Endothelial cell of umbilical vein (primary cell): ENCODE measurements around the gene SCTR. TPM values are rescaled to one million over a fixed set of nuclear protein-coding genes. Genes with fewer than 3 reads are reported as not detected.

Experiments
- BruUV-seq: library from RNA; stranded (reverse); fragments of 400-500 nt; replicated peaks from 2 replicates; lab custom pipeline; 2021; lab: Mats Ljungman, UMichigan
- CTCF ChIA-PET: fragments of 300-600, 350-600 bp; sonication (Branson Sonifier 250); formaldehyde crosslinking; loops from one replicate; lab custom pipeline; 2021; ENCODE audit warnings: antibody characterized with exemption, inconsistent platforms; lab: Charles Lee
- POLR2A ChIA-PET: fragments of 300-600, 350-600 bp; sonication (Branson Sonifier 250); formaldehyde crosslinking; loops from one replicate; lab custom pipeline; 2021; ENCODE audit warnings: antibody characterized with exemption, inconsistent platforms; lab: Charles Lee
- DNase-seq: peaks from one replicate; pipeline ENCODE4 v3.0.0-alpha.2; 2011; ENCODE audit warnings: low read depth, low spot score
- FAIRE-seq: peaks from 2 replicates; lab custom pipeline; 2011; peaks lifted over from hg19 to GRCh38; lab: Jason Lieb, UNC
- H2AFZ ChIP-seq: 2 replicates; pipeline ENCODE4 v1.6.0; 2012; ENCODE audit warnings: low read depth, low read length, control low read depth, inconsistent platforms
- H3K27ac ChIP-seq: 2 replicates; pipeline ENCODE4 v1.5.1; 2011; ENCODE audit warnings: low read depth, mild to moderate bottlenecking, control low read depth, low read length, moderate library complexity; ENCODE audit not compliant: insufficient read depth
- H3K27me3 ChIP-seq, 2 experiments: 2 replicates each; pipeline versions ENCODE4 v1.6.0 to v1.6.1; 2011; ENCODE audit warnings: low read length in 2 of 2, mixed read lengths in 1 of 2; ENCODE audit not compliant: control insufficient read depth in 2 of 2, insufficient read depth in 2 of 2
- H3K36me3 ChIP-seq, 2 experiments: 2 replicates in 1 of 2; 3 replicates in 1 of 2; pipeline ENCODE4 v1.5.1; 2011; ENCODE audit warnings: low read length in 2 of 2, mild to moderate bottlenecking in 1 of 2, moderate library complexity in 1 of 2; ENCODE audit not compliant: control insufficient read depth in 2 of 2, insufficient read depth in 2 of 2; ENCODE audit errors: extremely low read depth in 1 of 2
- H3K4me1 ChIP-seq: 3 replicates; pipeline ENCODE4 v1.5.1; 2011; ENCODE audit warnings: mild to moderate bottlenecking, low read length; ENCODE audit not compliant: control insufficient read depth, insufficient read depth; ENCODE audit errors: extremely low read depth
- H3K4me2 ChIP-seq: 2 replicates; pipeline ENCODE4 v1.6.1; 2011; ENCODE audit warnings: low read length, control low read depth, mixed read lengths; ENCODE audit not compliant: insufficient read depth
- H3K4me3 ChIP-seq, 3 experiments: fragments of 200-600 bp in 1 of 3; sonication (generic), shearing (Covaris generic) in 1 of 3; replicated peaks in 1 of 3; 2 replicates each; pipeline ENCODE4 v1.5.1; 2011 to 2016; ENCODE audit warnings: control low read depth in 3 of 3, low read length in 3 of 3, mild to moderate bottlenecking in 2 of 3, inconsistent platforms in 1 of 3, low read depth in 1 of 3, moderate library complexity in 1 of 3; ENCODE audit not compliant: insufficient read depth in 1 of 3
- H3K79me2 ChIP-seq: 2 replicates; pipeline ENCODE4 v1.6.0; 2012; ENCODE audit warnings: low read length, inconsistent platforms; ENCODE audit not compliant: control insufficient read depth, insufficient read depth
- H3K9ac ChIP-seq: replicated peaks from 2 replicates; pipeline ENCODE3; 2011; ENCODE audit warnings: low read length, control low read depth; ENCODE audit not compliant: insufficient read depth; ENCODE audit errors: extremely low read depth
- H3K9me1 ChIP-seq: replicated peaks from 3 replicates; pipeline ENCODE4 v1.6.0; 2011; ENCODE audit warnings: mild to moderate bottlenecking, low read length; ENCODE audit not compliant: control insufficient read depth, insufficient read depth; ENCODE audit errors: extremely low read depth
- H3K9me3 ChIP-seq: replicated peaks from 2 replicates; pipeline ENCODE4 v1.5.1; 2012; ENCODE audit warnings: low read length, inconsistent platforms; ENCODE audit not compliant: control insufficient read depth, insufficient read depth
- H4K20me1 ChIP-seq: replicated peaks from 2 replicates; pipeline ENCODE3; 2011; ENCODE audit warnings: mild to moderate bottlenecking, low read length; ENCODE audit not compliant: control insufficient read depth, insufficient read depth; ENCODE audit errors: extremely low read depth
- EZH2 ChIP-seq: IDR thresholded peaks from 2 replicates; pipeline ENCODE4 v1.6.1; 2012; ENCODE audit warnings: borderline replicate concordance, low read depth, mild to moderate bottlenecking, moderate library complexity, low read length, inconsistent platforms; ENCODE audit not compliant: severe bottlenecking
- FOS ChIP-seq: IDR thresholded peaks from 2 replicates; pipeline ENCODE4 v1.6.1; 2011; ENCODE audit warnings: mild to moderate bottlenecking, low read length, moderate library complexity, borderline replicate concordance; ENCODE audit not compliant: insufficient read depth
- GATA2 ChIP-seq: IDR thresholded peaks from 2 replicates; pipeline ENCODE4 v1.7.0; 2011; ENCODE audit warnings: low read depth, mild to moderate bottlenecking, moderate library complexity, mixed read lengths, low read length; ENCODE audit not compliant: insufficient read length, insufficient read depth
- JUN ChIP-seq: IDR thresholded peaks from 2 replicates; pipeline ENCODE4 v1.6.1; 2011; ENCODE audit warnings: borderline replicate concordance, low read depth; ENCODE audit not compliant: insufficient read length, insufficient read depth
- MYC ChIP-seq: IDR thresholded peaks from one replicate; pipeline ENCODE4 v1.6.1; 2011; ENCODE audit warnings: mild to moderate bottlenecking, low read depth, low read length
- POLR2A ChIP-seq: IDR thresholded peaks from 2 replicates; pipeline ENCODE4 v1.6.1; 2012; ENCODE audit warnings: low read depth, mild to moderate bottlenecking, control low read depth, low read length
- POLR2AphosphoS5 ChIP-seq: IDR thresholded peaks from 2 replicates; pipeline ENCODE4 v1.6.1; 2012; ENCODE audit warnings: low read depth, mild to moderate bottlenecking, control low read depth, low read length, moderate library complexity; ENCODE audit not compliant: insufficient read depth
- dilution Hi-C: fragments of 300-500 bp; cut with MboI; formaldehyde crosslinking; loops from one replicate; pipeline ENCODE4 v1.15.0; 2019; ENCODE audit warnings: low sequenced_read_pairs; ENCODE audit not compliant: extremely low pct_ligation_motif_present
- intact Hi-C: fragments of 100-400 bp; cut with micrococcal nuclease; formaldehyde crosslinking; loops from one replicate; pipeline ENCODE4 v1.10.0; 2022
- polyA plus RNA-seq, 4 experiments: library from polyadenylated mRNA; depleted of rRNA in 3 of 4; stranded (reverse) in 3 of 4; unstranded in 1 of 4; fragments of >200 nt; gene quantifications; 2 replicates each; pipeline versions ENCODE4 v1.2.1 to v1.2.3, GENCODE V29; 2011 to 2012; ENCODE audit warnings: missing spikeins in 1 of 4
- total RNA-seq: library from RNA; stranded (reverse); gene quantifications from 2 replicates; pipeline ENCODE4 v1.2.3, GENCODE V29; 2021
- TF ChIP-seq, protein P1 (sequence below): IDR thresholded peaks from 2 replicates; pipeline ENCODE4 v1.6.1; 2011; ENCODE audit not compliant: insufficient read depth, insufficient read length
- TF ChIP-seq, protein P2 (sequence below), 2 donors: IDR thresholded peaks; 1 replicate in 1 of 2; 2 replicates in 1 of 2; pipeline ENCODE4 v1.5.1; 2011; ENCODE audit warnings: low read length in 2 of 2, mild to moderate bottlenecking in 2 of 2, moderate library complexity in 2 of 2, control low read depth in 1 of 2, inconsistent platforms in 1 of 2, low read depth in 1 of 2; ENCODE audit not compliant: insufficient read depth in 1 of 2; ENCODE audit errors: extremely low read depth in 1 of 2

SCTR gene
- total and polyA plus RNA-seq, 2 donors (not counting 3 experiments of a cell fraction or from before 2014, with no cell fraction given) = not detected

DNA sequence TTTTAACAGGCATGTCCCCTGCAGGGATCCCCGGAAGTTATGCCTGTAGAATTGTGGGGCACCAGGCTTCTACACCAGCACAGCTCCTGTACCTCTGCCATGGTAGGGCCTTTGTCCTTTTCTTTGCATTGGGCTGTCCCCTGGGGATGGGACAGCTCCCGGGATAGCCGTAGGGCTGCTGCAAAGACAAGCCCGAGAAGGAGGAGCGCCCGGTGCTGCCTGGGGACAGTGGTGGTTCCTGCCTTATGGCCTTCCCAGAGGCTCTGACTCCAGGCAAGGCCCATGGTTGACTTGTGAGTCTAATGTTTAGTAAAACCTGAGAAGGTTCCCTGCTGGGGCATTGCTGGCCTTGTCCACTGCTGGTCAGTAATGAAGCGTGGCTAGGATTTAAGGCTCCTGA is 61.7 kb downstream of the SCTR start:
- H3K79me2 ChIP-seq = no peaks in the 10 kb centered on the region
- ChIA-PET CTCF (no interaction called here), POLR2A (no interaction called here)
- no peaks in the 10 kb centered on the region for H3K27me3 ChIP-seq
- dilution Hi-C loops = no loop called here
- intact Hi-C loops = no loop called here
- H3K36me3 ChIP-seq = no peaks in the 10 kb centered on the region
- no peak overlapping the region for H3K9ac ChIP-seq
- no peak for TF ChIP-seq EZH2
- no peak for TF ChIP-seq JUN
- TF ChIP-seq POLR2A = no peak
- TF ChIP-seq GATA2 = no peak
- TF ChIP-seq, protein P1, sequence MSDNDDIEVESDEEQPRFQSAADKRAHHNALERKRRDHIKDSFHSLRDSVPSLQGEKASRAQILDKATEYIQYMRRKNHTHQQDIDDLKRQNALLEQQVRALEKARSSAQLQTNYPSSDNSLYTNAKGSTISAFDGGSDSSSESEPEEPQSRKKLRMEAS = no peak
- no peaks in the 10 kb centered on the region for H4K20me1 ChIP-seq
- no peaks in the 10 kb centered on the region for H3K9me1 ChIP-seq
- no peak for FAIRE-seq
- H3K9me3 ChIP-seq = no peaks in the 10 kb centered on the region
- H3K4me1 ChIP-seq = no peaks in the 10 kb centered on the region
- DNase-seq = no peak
- H3K4me3 ChIP-seq = no peak overlapping the region
- H3K4me2 ChIP-seq = no peak overlapping the region
- no peak overlapping the region for H3K27ac ChIP-seq
- no TSS peak for BruUV-seq
- H2AFZ ChIP-seq = no peak overlapping the region

DNA sequence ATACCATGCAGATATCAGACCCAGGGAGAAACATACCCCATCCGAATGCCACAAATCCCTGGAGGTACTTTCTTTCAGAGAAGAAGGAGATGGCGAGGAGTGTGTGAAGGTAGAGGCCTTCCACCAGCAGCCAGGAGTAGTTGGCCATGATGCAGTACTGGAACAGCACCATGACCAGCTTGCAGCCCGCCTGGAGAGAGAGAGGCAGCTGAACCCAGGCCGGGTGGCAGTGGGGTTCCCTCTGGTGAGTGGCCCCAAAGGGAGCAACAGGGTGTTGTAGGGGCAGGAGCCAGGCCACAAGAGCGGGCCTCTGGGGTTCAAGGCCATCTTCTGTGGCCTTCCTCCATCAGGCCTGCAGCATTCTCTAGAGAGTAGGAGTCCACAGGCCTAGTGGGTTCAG is 62.5 kb downstream of the SCTR start:
- no peak overlapping the region for H3K27ac ChIP-seq
- no peaks in the 10 kb centered on the region for H3K4me1 ChIP-seq
- ChIA-PET CTCF (interaction anchor here (0.7 to 2.2 kb wide), 2 partner anchors 14 to 180 kb away, joined by 3 to 12 read pairs; no protein-coding TSS in a partner anchor), POLR2A (no interaction called here)
- dilution Hi-C loops (no loop called here), intact Hi-C loops (no loop called here)
- H3K9me1 ChIP-seq = no peaks in the 10 kb centered on the region
- FAIRE-seq (no peak), DNase-seq (no peak)
- H3K4me3 ChIP-seq = no peak overlapping the region
- H3K9ac ChIP-seq = no peak overlapping the region
- no peaks in the 10 kb centered on the region for H3K27me3 ChIP-seq
- H3K79me2 ChIP-seq = no peaks in the 10 kb centered on the region
- no peaks in the 10 kb centered on the region for H3K36me3 ChIP-seq
- no peaks in the 10 kb centered on the region for H4K20me1 ChIP-seq
- no TSS peak for BruUV-seq
- TF ChIP-seq FOS (no peak), POLR2A (no peak), JUN (no peak), POLR2AphosphoS5 (no peak), MYC (no peak), GATA2 (no peak), EZH2 (no peak)
- TF ChIP-seq, protein P2, sequence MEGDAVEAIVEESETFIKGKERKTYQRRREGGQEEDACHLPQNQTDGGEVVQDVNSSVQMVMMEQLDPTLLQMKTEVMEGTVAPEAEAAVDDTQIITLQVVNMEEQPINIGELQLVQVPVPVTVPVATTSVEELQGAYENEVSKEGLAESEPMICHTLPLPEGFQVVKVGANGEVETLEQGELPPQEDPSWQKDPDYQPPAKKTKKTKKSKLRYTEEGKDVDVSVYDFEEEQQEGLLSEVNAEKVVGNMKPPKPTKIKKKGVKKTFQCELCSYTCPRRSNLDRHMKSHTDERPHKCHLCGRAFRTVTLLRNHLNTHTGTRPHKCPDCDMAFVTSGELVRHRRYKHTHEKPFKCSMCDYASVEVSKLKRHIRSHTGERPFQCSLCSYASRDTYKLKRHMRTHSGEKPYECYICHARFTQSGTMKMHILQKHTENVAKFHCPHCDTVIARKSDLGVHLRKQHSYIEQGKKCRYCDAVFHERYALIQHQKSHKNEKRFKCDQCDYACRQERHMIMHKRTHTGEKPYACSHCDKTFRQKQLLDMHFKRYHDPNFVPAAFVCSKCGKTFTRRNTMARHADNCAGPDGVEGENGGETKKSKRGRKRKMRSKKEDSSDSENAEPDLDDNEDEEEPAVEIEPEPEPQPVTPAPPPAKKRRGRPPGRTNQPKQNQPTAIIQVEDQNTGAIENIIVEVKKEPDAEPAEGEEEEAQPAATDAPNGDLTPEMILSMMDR (IDR thresholded peaks at IDR 0.05; ENCODE audit: extremely low read depth in 1 of 2, insufficient read depth in 1 of 2, low read depth in 1 of 2, low read length in 2 of 2) = no peak
- TF ChIP-seq, protein P1 = no peak
- no peak overlapping the region for H3K4me2 ChIP-seq
- no peaks in the 10 kb centered on the region for H3K9me3 ChIP-seq
- H2AFZ ChIP-seq = no peak overlapping the region
